ENCODE data around the gene MAGI3.

The MAGI3 gene

GRCh38 chr1:113657556-113658063, 267.3 kb downstream of the MAGI3 start:
- no peak for DNase-seq (ENCODE audit: low read depth)

GRCh38 chr1:113659035-113659434, 268.7 kb downstream of the MAGI3 start:
- DNase-seq (ENCODE audit: low read depth), result no peak

GRCh38 chr1:113659556-113659955, 269.2 kb downstream of the MAGI3 start:
- no peak for DNase-seq (ENCODE audit: low read depth)

GRCh38 chr1:113660088-113660487, 269.8 kb downstream of the MAGI3 start:
- no peak for DNase-seq (ENCODE audit: low read depth)

- no peak for DNase-seq (ENCODE audit: low read depth)
Measured at GRCh38 chr1:113662101-113662500, 271.8 kb downstream of the MAGI3 start.

- DNase-seq (ENCODE audit: low read depth), result no peak
Measured at GRCh38 chr1:113663165-113663951, 273.0 kb downstream of the MAGI3 start.

GRCh38 chr1:113665071-113665470, 274.8 kb downstream of the MAGI3 start:
- no peak for DNase-seq (ENCODE audit: low read depth)

GRCh38 chr1:113666126-113666525, 275.8 kb downstream of the MAGI3 start:
- no peak for DNase-seq (ENCODE audit: low read depth)

GRCh38 chr1:113669988-113670387, 279.7 kb downstream of the MAGI3 start:
- DNase-seq (ENCODE audit: low read depth), result no peak

GRCh38 chr1:113670650-113671049, 280.3 kb downstream of the MAGI3 start:
- no peak for DNase-seq (ENCODE audit: low read depth)

GRCh38 chr1:113672491-113672890, 282.2 kb downstream of the MAGI3 start:
- no peak for DNase-seq (ENCODE audit: low read depth)

GRCh38 chr1:113674591-113674990, 284.3 kb downstream of the MAGI3 start:
- DNase-seq (ENCODE audit: low read depth), result no peak

- no peak for DNase-seq (ENCODE audit: low read depth)
Measured at GRCh38 chr1:113675302-113675701, 285.0 kb downstream of the MAGI3 start.

GRCh38 chr1:113676524-113676923, 286.2 kb downstream of the MAGI3 start:
- no peak for DNase-seq (ENCODE audit: low read depth)

GRCh38 chr1:113677250-113678158, 287.2 kb downstream of the MAGI3 start:
- no peak for DNase-seq (ENCODE audit: low read depth)

- DNase-seq (ENCODE audit: low read depth), result no peak
Measured at GRCh38 chr1:113678159-113678469, 287.8 kb downstream of the MAGI3 start.

- DNase-seq (ENCODE audit: low read depth), result no peak
Measured at GRCh38 chr1:113681596-113682337, 291.5 kb downstream of the MAGI3 start.

- DNase-seq (ENCODE audit: low read depth), result no peak
Measured at GRCh38 chr1:113683384-113684152, 293.3 kb downstream of the MAGI3 start.

GRCh38 chr1:113684153-113684541, 293.8 kb downstream of the MAGI3 start:
- no peak for DNase-seq (ENCODE audit: low read depth)

- no peak for DNase-seq (ENCODE audit: low read depth)
Measured at GRCh38 chr1:113686891-113687618, 296.7 kb downstream of the MAGI3 start.

GRCh38 chr1:113691184-113691583, 300.9 kb downstream of the MAGI3 start:
- DNase-seq (ENCODE audit: low read depth), result no peak
